Measurements from ENCODE around the gene SPPL2A. TPM values are rescaled to one million over a fixed set of nuclear protein-coding genes. Genes with fewer than 3 reads are reported as not detected.
A peak's percentile ranks its signal among the peaks of the same experiment; 100 is the strongest.

SPPL2A gene
- total and polyA plus RNA-seq, 9 donors = 28.7 to 67.7 (median 44.1) TPM

GRCh38 chr15:50675535-50676144 lies 89.9 kb downstream of the SPPL2A start:
- H3K4me3 ChIP-seq (ENCODE audit: low read length) = no peak overlapping the region
- no peaks in the 10 kb centered on the region for H3K27me3 ChIP-seq (ENCODE audit: control insufficient read depth, insufficient read depth, low read length)

DNA sequence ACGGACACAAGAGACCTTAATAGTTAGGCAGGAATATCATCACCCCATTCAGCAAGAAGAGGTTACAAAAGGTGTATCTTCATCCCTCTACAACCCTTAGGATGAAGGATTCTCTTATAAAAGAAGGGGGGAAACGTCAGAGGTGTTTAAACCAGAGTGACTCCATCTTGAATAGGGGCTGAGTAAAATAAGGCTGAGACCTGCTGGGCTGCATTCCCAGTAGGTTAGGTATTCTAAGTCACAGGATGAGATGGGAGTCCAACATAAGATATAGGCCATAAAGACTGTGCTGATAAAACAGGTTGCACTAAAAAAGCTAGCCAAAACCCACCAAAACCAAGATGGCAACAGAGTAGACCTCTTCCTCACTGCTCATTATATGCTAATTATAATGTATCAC lies 95.4 kb downstream of the SPPL2A start:
- H3K27ac ChIP-seq (ENCODE audit: low read length) = no peak overlapping the region
- H3K4me3 ChIP-seq (ENCODE audit: low read length) = no peak overlapping the region
- no peaks in the 10 kb centered on the region for H3K4me1 ChIP-seq (ENCODE audit: control insufficient read depth, insufficient read depth, low read length)
- 29% methylated on average over 1 of the region's 2 CpGs for WGBS (ENCODE audit: insufficient coverage)
- H3K36me3 ChIP-seq (ENCODE audit: control insufficient read depth, insufficient read depth, low read length) = peaks cover 2% of the 10 kb centered on the region
- no peaks in the 10 kb centered on the region for H3K27me3 ChIP-seq (ENCODE audit: control insufficient read depth, insufficient read depth, low read length)
- H3K9me3 ChIP-seq (replicated peaks; ENCODE audit: control insufficient read depth, low read depth, low read length) = no peaks in the 10 kb centered on the region
- no peak for DNase-seq

More at GRCh38 chr15:50675535-50676144, 89.9 kb downstream of the SPPL2A start:
- peak; percentile 59 for DNase-seq
- Histone ChIP-seq H3K36me3 (ENCODE audit: control insufficient read depth, insufficient read depth, low read length) (peaks cover 2% of the 10 kb centered on the region), H3K9me3 (replicated peaks; ENCODE audit: control insufficient read depth, low read depth, low read length) (no peaks in the 10 kb centered on the region), H3K4me1 (ENCODE audit: control insufficient read depth, insufficient read depth, low read length) (peaks cover 4% of the 10 kb centered on the region), H3K27ac (ENCODE audit: low read length) (no peak overlapping the region)

DNA sequence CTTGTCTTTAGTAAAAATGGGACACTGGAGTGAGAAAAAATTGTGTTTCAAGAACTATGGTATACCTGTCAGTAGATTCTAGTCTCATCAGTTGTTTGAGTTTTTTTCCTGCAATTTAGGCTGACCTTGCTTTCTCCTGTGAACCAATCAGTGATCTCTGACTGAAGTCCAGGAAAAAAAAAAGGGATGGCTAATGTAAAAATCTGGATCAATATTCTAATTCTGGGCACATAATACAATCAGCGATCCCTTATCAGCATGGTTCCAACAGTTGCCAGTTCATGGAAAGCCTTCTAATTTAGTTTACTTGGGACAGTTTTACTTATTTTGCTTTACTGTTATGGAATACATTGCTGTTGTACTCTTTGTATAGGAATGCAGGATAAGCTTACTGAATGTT lies 95.9 kb downstream of the SPPL2A start:
- no peaks in the 10 kb centered on the region for H3K9me3 ChIP-seq (replicated peaks; ENCODE audit: control insufficient read depth, low read depth, low read length)
- DNase-seq = no peak
- H3K4me1 ChIP-seq (ENCODE audit: control insufficient read depth, insufficient read depth, low read length) = no peaks in the 10 kb centered on the region
- no peak overlapping the region for H3K4me3 ChIP-seq (ENCODE audit: low read length)
- H3K27me3 ChIP-seq (ENCODE audit: control insufficient read depth, insufficient read depth, low read length) = no peaks in the 10 kb centered on the region
- H3K36me3 ChIP-seq (ENCODE audit: control insufficient read depth, insufficient read depth, low read length) = peaks cover 2% of the 10 kb centered on the region
- H3K27ac ChIP-seq (ENCODE audit: low read length) = no peak overlapping the region
- WGBS (ENCODE audit: insufficient coverage) = no CpG with 5 or more reads among the region's 1 CpG

DNA sequence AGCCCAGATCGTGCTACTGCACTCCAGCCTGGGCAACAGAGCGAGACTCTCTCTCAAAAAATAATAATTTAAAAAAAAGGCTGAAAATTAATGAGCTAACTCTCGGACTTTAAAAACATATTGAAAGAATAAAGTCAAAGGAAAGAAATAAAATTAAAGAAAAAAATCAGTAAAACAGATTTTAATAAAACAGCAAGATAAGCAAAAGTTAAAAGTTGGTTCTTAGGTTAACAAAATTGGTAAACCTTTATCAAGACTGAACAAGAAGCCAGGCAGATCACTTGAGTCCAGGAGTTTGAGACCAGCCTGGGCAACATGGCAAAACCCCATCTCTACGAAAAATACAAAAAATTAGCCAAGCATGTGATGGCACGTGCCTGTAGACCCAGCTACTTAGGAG lies 99.6 kb downstream of the SPPL2A start:
- no peaks in the 10 kb centered on the region for H3K27me3 ChIP-seq (ENCODE audit: control insufficient read depth, insufficient read depth, low read length)
- H3K4me3 ChIP-seq (ENCODE audit: low read length) = no peak overlapping the region
- H3K36me3 ChIP-seq (ENCODE audit: control insufficient read depth, insufficient read depth, low read length) = peaks cover 6% of the 10 kb centered on the region
- no peak for DNase-seq
- WGBS (ENCODE audit: insufficient coverage) = 63% methylated on average over 1 of the region's 5 CpGs
- no peaks in the 10 kb centered on the region for H3K9me3 ChIP-seq (replicated peaks; ENCODE audit: control insufficient read depth, low read depth, low read length)
- H3K27ac ChIP-seq (ENCODE audit: low read length) = no peak overlapping the region
- H3K4me1 ChIP-seq (ENCODE audit: control insufficient read depth, insufficient read depth, low read length) = no peaks in the 10 kb centered on the region

- WGBS (ENCODE audit: insufficient coverage) = 90% methylated on average over 2 of the region's 4 CpGs
- no peak for DNase-seq
- Histone ChIP-seq H3K4me3 (ENCODE audit: low read length) (no peak overlapping the region), H3K27ac (ENCODE audit: low read length) (no peak overlapping the region), H3K4me1 (ENCODE audit: control insufficient read depth, insufficient read depth, low read length) (no peaks in the 10 kb centered on the region), H3K36me3 (ENCODE audit: control insufficient read depth, insufficient read depth, low read length) (peaks cover 33% of the 10 kb centered on the region), H3K27me3 (ENCODE audit: control insufficient read depth, insufficient read depth, low read length) (no peaks in the 10 kb centered on the region), H3K9me3 (replicated peaks; ENCODE audit: control insufficient read depth, low read depth, low read length) (no peaks in the 10 kb centered on the region)
Measured at GRCh38 chr15:50655555-50655954, 110.0 kb downstream of the SPPL2A start.

DNA sequence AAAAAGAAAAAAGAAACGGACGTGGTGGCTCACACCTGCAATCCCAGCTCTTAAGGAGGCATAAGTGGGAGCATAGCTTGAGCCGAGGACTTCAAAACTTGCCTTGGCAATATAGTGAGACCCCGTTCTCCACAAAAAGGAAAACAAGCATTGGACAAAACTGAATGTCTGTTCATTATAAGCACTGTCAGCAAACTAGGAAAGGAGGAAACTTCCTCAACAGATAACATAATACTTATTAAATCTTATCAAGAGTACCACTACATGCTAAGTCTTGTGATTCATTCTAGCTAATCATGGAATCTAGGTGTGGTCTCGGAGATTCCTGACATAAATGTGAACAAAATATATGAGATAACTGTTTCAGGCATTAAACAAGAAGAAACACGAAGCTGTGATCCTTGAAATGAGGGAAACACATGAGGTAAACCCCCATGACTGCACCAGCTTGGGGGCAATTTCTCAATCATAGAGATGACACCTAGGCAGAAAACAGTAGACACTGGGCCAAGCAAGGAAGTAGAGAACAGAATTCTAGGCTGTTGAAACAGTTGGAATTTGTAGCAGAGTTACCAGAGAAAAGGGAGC lies 112.3 kb downstream of the SPPL2A start:
- Histone ChIP-seq H3K4me3 (ENCODE audit: low read length) (no peak overlapping the region), H3K4me1 (ENCODE audit: control insufficient read depth, insufficient read depth, low read length) (no peaks in the 10 kb centered on the region), H3K27me3 (ENCODE audit: control insufficient read depth, insufficient read depth, low read length) (no peaks in the 10 kb centered on the region), H3K27ac (ENCODE audit: low read length) (no peak overlapping the region), H3K36me3 (ENCODE audit: control insufficient read depth, insufficient read depth, low read length) (peaks cover 41% of the 10 kb centered on the region), H3K9me3 (replicated peaks; ENCODE audit: control insufficient read depth, low read depth, low read length) (no peaks in the 10 kb centered on the region)
- DNase-seq = no peak
- 100% methylated on average over 1 of the region's 6 CpGs for WGBS (ENCODE audit: insufficient coverage)

- no CpG with 5 or more reads among the region's 3 CpGs for WGBS (ENCODE audit: insufficient coverage)
- no peak overlapping the region for H3K4me3 ChIP-seq (ENCODE audit: low read length)
- no peaks in the 10 kb centered on the region for H3K9me3 ChIP-seq (replicated peaks; ENCODE audit: control insufficient read depth, low read depth, low read length)
- H3K36me3 ChIP-seq (ENCODE audit: control insufficient read depth, insufficient read depth, low read length) = peaks cover 42% of the 10 kb centered on the region
- DNase-seq = no peak
- no peaks in the 10 kb centered on the region for H3K4me1 ChIP-seq (ENCODE audit: control insufficient read depth, insufficient read depth, low read length)
- H3K27ac ChIP-seq (ENCODE audit: low read length) = no peak overlapping the region
- H3K27me3 ChIP-seq (ENCODE audit: control insufficient read depth, insufficient read depth, low read length) = no peaks in the 10 kb centered on the region
Measured at GRCh38 chr15:50652671-50653070, 112.8 kb downstream of the SPPL2A start.

Other genes with a start within 250 kb of the SPPL2A start
- gene USP50, start 219.0 kb downstream of the SPPL2A start, total RNA-seq = 0.58 TPM
- under 1 TPM in 7 of 8 donors, not detected in 1; 0.17 to 0.76 (median 0.27) TPM for gene USP50, start 219.0 kb downstream of the SPPL2A start, polyA plus RNA-seq (ENCODE audit: insufficient read depth in 1 of 8, insufficient read length in 8 of 8, low replicate concordance in 1 of 8)
- 29.0 TPM for gene TRPM7, start 78.9 kb downstream of the SPPL2A start, total RNA-seq
- gene TRPM7, start 78.9 kb downstream of the SPPL2A start, polyA plus RNA-seq (ENCODE audit: insufficient read depth in 1 of 8, insufficient read length in 8 of 8, low replicate concordance in 1 of 8) = 10 to 100 TPM; 16.1 to 23.8 (median 17.2) TPM
- gene AP4E1, start 143.0 kb upstream of the SPPL2A start, total RNA-seq = 6.9 TPM
- gene AP4E1, start 143.0 kb upstream of the SPPL2A start, polyA plus RNA-seq (ENCODE audit: insufficient read depth in 1 of 8, insufficient read length in 8 of 8, low replicate concordance in 1 of 8) = 1 to 10 TPM; 5.2 to 8.5 (median 7.3) TPM